ENCODE measurements around the gene PDS5A.
"Not testable (repeated sequence)": the region's sequence is repeated elsewhere in the genome, so short reads cannot be mapped to it uniquely, and the experiment has no call there.

The PDS5A gene

GRCh38 chr4:39998659-39999345, 21.1 kb upstream of the PDS5A start:
- TF ChIP-seq CTCF (conservative IDR thresholded peaks at IDR 0.05; ENCODE audit: control insufficient read depth, insufficient read depth, low read depth, low read length) = no peak

GRCh38 chr4:39996811-39997210, 19.1 kb upstream of the PDS5A start:
- no peak overlapping the region for H3K4me3 ChIP-seq (ENCODE audit: control insufficient read depth, low read depth, low read length)
- no peak for TF ChIP-seq CTCF (conservative IDR thresholded peaks at IDR 0.05; ENCODE audit: control insufficient read depth, insufficient read depth, low read depth, low read length)
- DNase-seq (ENCODE audit: low read depth) = no peak

More at GRCh38 chr4:39998659-39999345, 21.1 kb upstream of the PDS5A start:
- no peak overlapping the region for H3K4me3 ChIP-seq (ENCODE audit: control insufficient read depth, low read depth, low read length)
- no peak for DNase-seq (ENCODE audit: low read depth)

- no peak overlapping the region for H3K4me3 ChIP-seq (ENCODE audit: control insufficient read depth, low read depth, low read length)
- peak; percentile 33 for DNase-seq (ENCODE audit: low read depth)
- no peak for TF ChIP-seq CTCF (conservative IDR thresholded peaks at IDR 0.05; ENCODE audit: control insufficient read depth, insufficient read depth, low read depth, low read length)
Observed at GRCh38 chr4:39994406-39994805, 16.7 kb upstream of the PDS5A start.

- DNase-seq (ENCODE audit: low read depth) = not testable (repeated sequence)
Observed at GRCh38 chr4:39989381-39989780, 11.7 kb upstream of the PDS5A start.

GRCh38 chr4:39987485-39987884, 9.8 kb upstream of the PDS5A start:
- DNase-seq (ENCODE audit: low read depth) = no peak
- H3K4me3 ChIP-seq (ENCODE audit: control insufficient read depth, low read depth, low read length) = no peak overlapping the region
- no peak for TF ChIP-seq CTCF (conservative IDR thresholded peaks at IDR 0.05; ENCODE audit: control insufficient read depth, insufficient read depth, low read depth, low read length)

More at GRCh38 chr4:39989381-39989780, 11.7 kb upstream of the PDS5A start:
- H3K4me3 ChIP-seq (ENCODE audit: control insufficient read depth, low read depth, low read length) = not testable (repeated sequence)

- H3K4me3 ChIP-seq (ENCODE audit: control insufficient read depth, low read depth, low read length) = no peak overlapping the region
- no peak for TF ChIP-seq CTCF (conservative IDR thresholded peaks at IDR 0.05; ENCODE audit: control insufficient read depth, insufficient read depth, low read depth, low read length)
- no peak for DNase-seq (ENCODE audit: low read depth)
Observed at GRCh38 chr4:39978904-39979303, 1.2 kb upstream of the PDS5A start.

- DNase-seq (ENCODE audit: low read depth) = no peak
- peak overlapping the region; percentile 59 for H3K4me3 ChIP-seq (ENCODE audit: control insufficient read depth, low read depth, low read length)
- TF ChIP-seq CTCF (conservative IDR thresholded peaks at IDR 0.05; ENCODE audit: control insufficient read depth, insufficient read depth, low read depth, low read length) = no peak
Observed at GRCh38 chr4:39978378-39978775, 666 bp upstream of the PDS5A start.

All from fibroblast of mammary gland (primary cell).